MM.1S (cell line): ENCODE results near the gene ANKRD10.

ENCODE experiments used
- DNase-seq: peaks from one replicate; pipeline ENCODE4 v3.0.0-alpha.2; 2015
- H2AFZ ChIP-seq: fragments of 300-600 bp; sonication (generic); 2 replicates; pipeline ENCODE4 v1.6.0; 2016; ENCODE audit warnings: antibody characterized with exemption, low read length
- H3F3A ChIP-seq: fragments of 300-600 bp; sonication (generic); 2 replicates; pipeline ENCODE4 v1.6.1; 2016; ENCODE audit warnings: mild to moderate bottlenecking, antibody characterized with exemption, low read length, moderate library complexity, mixed read lengths; ENCODE audit not compliant: insufficient read depth
- H3K27ac ChIP-seq: fragments of 300-600 bp; sonication (generic); 2 replicates; pipeline ENCODE4 v1.5.1; 2016; ENCODE audit warnings: mild to moderate bottlenecking, low read length
- H3K27me3 ChIP-seq: fragments of 300-600 bp; sonication (generic); replicated peaks from 2 replicates; pipeline ENCODE4 v1.6.0; 2016; ENCODE audit warnings: low read length; ENCODE audit not compliant: insufficient read depth
- H3K36me3 ChIP-seq: fragments of 300-600 bp; sonication (generic); replicated peaks from 2 replicates; pipeline ENCODE4 v1.6.1; 2016; ENCODE audit warnings: mild to moderate bottlenecking, low read length, mixed read lengths; ENCODE audit not compliant: insufficient read depth
- H3K4me1 ChIP-seq: fragments of 300-600 bp; sonication (generic); 2 replicates; pipeline ENCODE4 v1.6.1; 2016; ENCODE audit warnings: low read length, mixed read lengths
- H3K4me2 ChIP-seq: fragments of 300-600 bp; sonication (generic); 2 replicates; pipeline ENCODE4 v1.6.0; 2016; ENCODE audit warnings: low read depth, low read length
- H3K4me3 ChIP-seq: fragments of 300-600 bp; sonication (generic); 2 replicates; pipeline ENCODE4 v1.5.1; 2016; ENCODE audit warnings: low read length, mixed read lengths
- H3K79me2 ChIP-seq: fragments of 300-600 bp; sonication (generic); 2 replicates; pipeline ENCODE4 v1.6.1; 2016; ENCODE audit warnings: mixed run types, low read length, mixed read lengths
- H3K9ac ChIP-seq: fragments of 300-600 bp; sonication (generic); 2 replicates; pipeline ENCODE4 v1.6.1; 2016; ENCODE audit warnings: low read length, mixed read lengths
- H3K9me2 ChIP-seq: fragments of 300-600 bp; sonication (generic); replicated peaks from 2 replicates; pipeline ENCODE4 v1.6.1; 2016; ENCODE audit warnings: mild to moderate bottlenecking, low read length, mixed read lengths; ENCODE audit not compliant: insufficient read depth
- H3K9me3 ChIP-seq: fragments of 300-600 bp; sonication (generic); replicated peaks from 2 replicates; pipeline ENCODE4 v1.6.1; 2016; ENCODE audit warnings: mild to moderate bottlenecking, low read length, mixed read lengths; ENCODE audit not compliant: insufficient read depth
- H4K20me1 ChIP-seq: fragments of 300-600 bp; sonication (generic); 2 replicates; pipeline ENCODE4 v1.6.1; 2016; ENCODE audit warnings: mild to moderate bottlenecking, low read length, moderate library complexity, mixed read lengths; ENCODE audit not compliant: insufficient read depth
- EZH2 ChIP-seq: fragments of 300-600 bp; sonication (generic); optimal IDR thresholded peaks from 2 replicates; pipeline ENCODE3; 2017; ENCODE audit warnings: low read depth, mild to moderate bottlenecking, antibody characterized with exemption, low read length, mixed read lengths
- EZH2phosphoT487 ChIP-seq: fragments of 300-600 bp; sonication (generic); IDR thresholded peaks from 2 replicates; pipeline ENCODE4 v1.6.1; 2018; ENCODE audit warnings: antibody characterized with exemption, low read length
- TF ChIP-seq, protein P1 (sequence below): fragments of 300-600 bp; sonication (generic); IDR thresholded peaks from 2 replicates; pipeline ENCODE4 v1.5.1; 2016; ENCODE audit warnings: antibody characterized with exemption, low read length, mixed read lengths

ANKRD10 gene

DNA sequence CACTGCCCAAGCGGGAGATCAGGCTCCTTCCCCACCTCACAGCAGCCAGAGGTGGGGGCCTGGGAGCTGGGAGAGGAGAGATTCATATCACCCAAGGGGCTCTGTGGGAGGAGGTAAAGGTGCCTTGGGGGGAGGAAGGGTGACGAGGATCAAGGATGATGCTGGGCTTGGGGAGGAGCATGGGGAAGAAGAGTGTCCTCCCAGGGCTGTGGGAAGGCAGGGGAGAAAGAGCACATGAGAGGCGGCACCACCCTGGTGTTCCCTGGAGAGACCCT lies 82.7 kb downstream of the ANKRD10 start:
- Histone ChIP-seq H2AFZ (no peak overlapping the region), H4K20me1 (no peaks in the 10 kb centered on the region), H3K36me3 (no peaks in the 10 kb centered on the region), H3K9me3 (no peaks in the 10 kb centered on the region), H3F3A (no peaks in the 10 kb centered on the region), H3K4me1 (no peaks in the 10 kb centered on the region), H3K9me2 (no peaks in the 10 kb centered on the region), H3K79me2 (no peaks in the 10 kb centered on the region), H3K4me3 (no peak overlapping the region), H3K27ac (no peak overlapping the region), H3K27me3 (no peaks in the 10 kb centered on the region), H3K4me2 (no peak overlapping the region), H3K9ac (no peak overlapping the region)
- no peak for TF ChIP-seq EZH2
- TF ChIP-seq, protein P1, sequence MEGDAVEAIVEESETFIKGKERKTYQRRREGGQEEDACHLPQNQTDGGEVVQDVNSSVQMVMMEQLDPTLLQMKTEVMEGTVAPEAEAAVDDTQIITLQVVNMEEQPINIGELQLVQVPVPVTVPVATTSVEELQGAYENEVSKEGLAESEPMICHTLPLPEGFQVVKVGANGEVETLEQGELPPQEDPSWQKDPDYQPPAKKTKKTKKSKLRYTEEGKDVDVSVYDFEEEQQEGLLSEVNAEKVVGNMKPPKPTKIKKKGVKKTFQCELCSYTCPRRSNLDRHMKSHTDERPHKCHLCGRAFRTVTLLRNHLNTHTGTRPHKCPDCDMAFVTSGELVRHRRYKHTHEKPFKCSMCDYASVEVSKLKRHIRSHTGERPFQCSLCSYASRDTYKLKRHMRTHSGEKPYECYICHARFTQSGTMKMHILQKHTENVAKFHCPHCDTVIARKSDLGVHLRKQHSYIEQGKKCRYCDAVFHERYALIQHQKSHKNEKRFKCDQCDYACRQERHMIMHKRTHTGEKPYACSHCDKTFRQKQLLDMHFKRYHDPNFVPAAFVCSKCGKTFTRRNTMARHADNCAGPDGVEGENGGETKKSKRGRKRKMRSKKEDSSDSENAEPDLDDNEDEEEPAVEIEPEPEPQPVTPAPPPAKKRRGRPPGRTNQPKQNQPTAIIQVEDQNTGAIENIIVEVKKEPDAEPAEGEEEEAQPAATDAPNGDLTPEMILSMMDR: no peak
- DNase-seq: no peak

GRCh38 chr13:110831437-110832204 lies 83.2 kb downstream of the ANKRD10 start:
- Histone ChIP-seq H3K36me3 (no peaks in the 10 kb centered on the region), H3K4me2 (no peak overlapping the region), H3K9ac (no peak overlapping the region), H3K4me3 (no peak overlapping the region), H3K79me2 (no peaks in the 10 kb centered on the region), H3K27me3 (no peaks in the 10 kb centered on the region), H3K9me2 (no peaks in the 10 kb centered on the region), H4K20me1 (no peaks in the 10 kb centered on the region), H3K9me3 (no peaks in the 10 kb centered on the region), H3F3A (no peaks in the 10 kb centered on the region), H3K4me1 (no peaks in the 10 kb centered on the region), H3K27ac (no peak overlapping the region), H2AFZ (no peak overlapping the region)
- TF ChIP-seq EZH2phosphoT487: no peak
- TF ChIP-seq, protein P1: no peak
- TF ChIP-seq EZH2: no peak
- DNase-seq: no peak

- Histone ChIP-seq H3K9ac (no peak overlapping the region), H3K79me2 (no peaks in the 10 kb centered on the region), H3K27me3 (no peaks in the 10 kb centered on the region), H3K36me3 (no peaks in the 10 kb centered on the region), H3K4me1 (no peaks in the 10 kb centered on the region), H3K9me2 (no peaks in the 10 kb centered on the region), H3K27ac (no peak overlapping the region), H3K9me3 (no peaks in the 10 kb centered on the region), H3K4me3 (no peak overlapping the region), H2AFZ (no peak overlapping the region), H4K20me1 (no peaks in the 10 kb centered on the region), H3K4me2 (no peak overlapping the region), H3F3A (no peaks in the 10 kb centered on the region)
- no peak for DNase-seq
- TF ChIP-seq, protein P1: no peak
- TF ChIP-seq EZH2 (no peak), EZH2phosphoT487 (no peak)
Observed at GRCh38 chr13:110830800-110831371, 84.0 kb downstream of the ANKRD10 start.
